Osteocyte (in vitro differentiated cells): ENCODE results near the gene ASAP2. TPM values are rescaled to one million over a fixed set of nuclear protein-coding genes. Genes with fewer than 3 reads are reported as not detected.

ENCODE experiments used
- DNase-seq: peaks from one replicate; pipeline ENCODE4 v3.0.0; 2021; ENCODE audit warnings: mixed read lengths; ENCODE audit not compliant: unreplicated experiment; ENCODE audit errors: extremely low spot score
- H3K27ac Mint-ChIP-seq: one replicate; pipeline ENCODE4 v1.8.0; 2021; ENCODE audit warnings: mild to moderate bottlenecking, mixed read lengths; ENCODE audit not compliant: unreplicated experiment
- H3K27me3 Mint-ChIP-seq: one replicate; pipeline ENCODE4 v1.8.0; 2021; ENCODE audit warnings: mixed read lengths; ENCODE audit not compliant: unreplicated experiment
- H3K36me3 Mint-ChIP-seq: one replicate; pipeline ENCODE4 v1.8.0; 2021; ENCODE audit warnings: mixed read lengths; ENCODE audit not compliant: unreplicated experiment
- H3K4me1 Mint-ChIP-seq: one replicate; pipeline ENCODE4 v1.8.0; 2021; ENCODE audit warnings: mixed read lengths; ENCODE audit not compliant: unreplicated experiment
- H3K4me3 Mint-ChIP-seq: one replicate; pipeline ENCODE4 v1.8.0; 2021; ENCODE audit warnings: mild to moderate bottlenecking, moderate library complexity, mixed read lengths; ENCODE audit not compliant: unreplicated experiment
- H3K9me3 Mint-ChIP-seq: one replicate; pipeline ENCODE4 v1.8.0; 2021; ENCODE audit warnings: mixed read lengths; ENCODE audit not compliant: unreplicated experiment
- CTCF ChIP-seq: fragments of 200-600 bp; sonication (generic); IDR thresholded peaks from 2 replicates; pipeline ENCODE4 v1.5.0; 2021; ENCODE audit warnings: antibody characterized with exemption, mild to moderate bottlenecking, moderate library complexity
- total RNA-seq: library from RNA; stranded (reverse); gene quantifications from 2 replicates; pipeline ENCODE4 v1.2.1, GENCODE V29; 2021

ASAP2 gene
- total RNA-seq, 1 donor from 2014 or later, result 91.0 TPM

GRCh38 chr2:9284521-9285297, 78.1 kb downstream of the ASAP2 start:
- TF ChIP-seq CTCF, result no peak
- peaks cover 18% of the 10 kb centered on the region for H3K36me3 Mint-ChIP-seq
- DNase-seq, result no peak
- no peaks in the 10 kb centered on the region for H3K9me3 Mint-ChIP-seq
- H3K4me3 Mint-ChIP-seq, result no peak overlapping the region
- H3K4me1 Mint-ChIP-seq, result peaks cover 86% of the 10 kb centered on the region
- no peaks in the 10 kb centered on the region for H3K27me3 Mint-ChIP-seq
- H3K27ac Mint-ChIP-seq, result peak overlapping the region; percentile 96

DNA sequence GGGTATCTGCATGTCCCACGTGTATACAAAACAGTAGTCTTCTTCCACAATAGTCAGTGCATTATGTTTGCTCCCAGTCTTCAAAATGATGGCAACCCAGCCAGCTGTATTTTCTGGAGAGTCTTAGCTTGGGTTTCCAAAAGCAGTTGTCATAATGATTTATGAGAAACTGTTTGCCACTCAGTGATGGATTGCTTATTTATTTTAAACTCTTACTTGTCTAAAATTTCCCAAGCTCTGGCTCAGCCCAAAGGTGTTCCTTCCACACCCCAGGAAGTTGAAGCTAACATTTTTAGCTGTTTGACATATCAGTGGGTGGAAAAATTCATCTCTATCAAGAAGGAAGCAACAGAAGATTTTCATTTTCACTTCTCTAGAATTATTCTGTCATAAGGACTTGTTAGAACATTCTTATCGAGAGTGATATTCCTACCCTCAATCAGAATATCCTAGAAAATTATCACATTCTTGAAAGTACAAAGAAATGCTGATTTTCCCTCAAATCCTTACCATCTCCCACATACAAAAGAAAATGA, 78.8 kb downstream of the ASAP2 start:
- no peak for DNase-seq
- peaks cover 83% of the 10 kb centered on the region for H3K4me1 Mint-ChIP-seq
- no peak for TF ChIP-seq CTCF
- peak overlapping the region; percentile 96 for H3K27ac Mint-ChIP-seq
- H3K36me3 Mint-ChIP-seq, result peaks cover 18% of the 10 kb centered on the region
- no peaks in the 10 kb centered on the region for H3K9me3 Mint-ChIP-seq
- H3K27me3 Mint-ChIP-seq, result no peaks in the 10 kb centered on the region
- no peak overlapping the region for H3K4me3 Mint-ChIP-seq

- Mint-ChIP-seq H3K4me1 (peaks cover 79% of the 10 kb centered on the region), H3K9me3 (no peaks in the 10 kb centered on the region), H3K36me3 (peaks cover 18% of the 10 kb centered on the region), H3K27ac (peak overlapping the region; percentile 96), H3K4me3 (no peak overlapping the region), H3K27me3 (no peaks in the 10 kb centered on the region)
- DNase-seq, result no peak
- TF ChIP-seq CTCF, result no peak
Measured at GRCh38 chr2:9285921-9286320, 79.3 kb downstream of the ASAP2 start.

GRCh38 chr2:9286554-9287399, 80.2 kb downstream of the ASAP2 start:
- no peaks in the 10 kb centered on the region for H3K9me3 Mint-ChIP-seq
- peaks cover 19% of the 10 kb centered on the region for H3K36me3 Mint-ChIP-seq
- peak overlapping the region; percentile 96 for H3K27ac Mint-ChIP-seq
- DNase-seq, result no peak
- H3K4me3 Mint-ChIP-seq, result no peak overlapping the region
- H3K4me1 Mint-ChIP-seq, result peaks cover 82% of the 10 kb centered on the region
- no peaks in the 10 kb centered on the region for H3K27me3 Mint-ChIP-seq
- TF ChIP-seq CTCF, result no peak
